IPS DF 19.7 (cell line): ENCODE measurements around the gene AOPEP.
"Not testable (repeated sequence)": the region's sequence is repeated elsewhere in the genome, so short reads cannot be mapped to it uniquely, and the experiment has no call there.

ENCODE experiments used
- DNase-seq: peaks from one replicate; pipeline ENCODE4 v3.0.0-alpha.2; 2013; ENCODE audit warnings: low read depth, low spot score

AOPEP gene

GRCh38 chr9:94931740-94932139, 205.2 kb downstream of the AOPEP start:
- DNase-seq, result no peak

GRCh38 chr9:94932652-94933510, 206.4 kb downstream of the AOPEP start:
- DNase-seq, result no peak

- DNase-seq, result no peak
These were observed 207.0 kb downstream of the AOPEP start for GRCh38 chr9:94933511-94933828.

GRCh38 chr9:94934816-94935328, 208.4 kb downstream of the AOPEP start:
- DNase-seq, result no peak

- no peak for DNase-seq
These were observed 208.9 kb downstream of the AOPEP start for GRCh38 chr9:94935396-94935795.

- no peak for DNase-seq
These were observed 209.9 kb downstream of the AOPEP start for GRCh38 chr9:94936419-94936818.

- DNase-seq, result no peak
These were observed 210.9 kb downstream of the AOPEP start for GRCh38 chr9:94937214-94937903.

GRCh38 chr9:94938384-94938783, 211.9 kb downstream of the AOPEP start:
- DNase-seq, result no peak

- DNase-seq, result not testable (repeated sequence)
These were observed 213.8 kb downstream of the AOPEP start for GRCh38 chr9:94940296-94940695.

- DNase-seq, result no peak
These were observed 214.8 kb downstream of the AOPEP start for GRCh38 chr9:94941211-94941875.

- DNase-seq, result no peak
These were observed 218.1 kb downstream of the AOPEP start for GRCh38 chr9:94944626-94945025.

GRCh38 chr9:94945197-94946144, 219.0 kb downstream of the AOPEP start:
- no peak for DNase-seq

- no peak for DNase-seq
These were observed 219.8 kb downstream of the AOPEP start for GRCh38 chr9:94946256-94946655.

- DNase-seq, result no peak
These were observed 222.2 kb downstream of the AOPEP start for GRCh38 chr9:94948567-94949235.

- no peak for DNase-seq
These were observed 222.9 kb downstream of the AOPEP start for GRCh38 chr9:94949370-94949769.

- DNase-seq, result no peak
These were observed 223.6 kb downstream of the AOPEP start for GRCh38 chr9:94950040-94950578.

- DNase-seq, result no peak
These were observed 224.3 kb downstream of the AOPEP start for GRCh38 chr9:94950579-94951323.

GRCh38 chr9:94951324-94952135, 225.0 kb downstream of the AOPEP start:
- DNase-seq, result no peak
